GM23338 (cell line): ENCODE results near the gene INPP4B. TPM values are rescaled to one million over a fixed set of nuclear protein-coding genes. Genes with fewer than 3 reads are reported as not detected.

ENCODE experiments used
- ATAC-seq: fragments of 200-7000 bp; cut with Tn5 transposase; 3 replicates; pipeline ENCODE4 v1.9.1; 2020
- DNase-seq: peaks from one replicate; pipeline ENCODE4 v3.0.0-alpha.2; 2015; ENCODE audit warnings: low spot score
- H2AFZ ChIP-seq: fragments of 200-600 bp; sonication (generic); 2 replicates; pipeline ENCODE4 v1.8.0; 2016; ENCODE audit warnings: antibody characterized with exemption, mild to moderate bottlenecking, moderate library complexity
- H3F3A ChIP-seq: fragments of 200-600 bp; sonication (generic); replicated peaks from 2 replicates; pipeline ENCODE4 v1.8.0; 2017; ENCODE audit warnings: antibody characterized with exemption, mixed run types, low read depth
- H3K27ac ChIP-seq: fragments of 200-600 bp; sonication (generic); 2 replicates; pipeline ENCODE4 v1.6.1; 2016; ENCODE audit warnings: low read depth
- H3K27me3 ChIP-seq: fragments of 200-600 bp; sonication (generic); 2 replicates; pipeline ENCODE4 v1.8.0; 2016; ENCODE audit warnings: mild to moderate bottlenecking, mixed run types, moderate library complexity; ENCODE audit not compliant: insufficient read depth
- H3K36me3 ChIP-seq: fragments of 200-600 bp; sonication (generic); 2 replicates; pipeline ENCODE4 v1.8.0; 2016; ENCODE audit warnings: mild to moderate bottlenecking; ENCODE audit not compliant: insufficient read depth
- H3K4me1 ChIP-seq: fragments of 200-600 bp; sonication (generic); 2 replicates; pipeline ENCODE4 v1.8.0; 2016; ENCODE audit warnings: mild to moderate bottlenecking, moderate library complexity; ENCODE audit not compliant: insufficient read depth
- H3K4me2 ChIP-seq: fragments of 200-600 bp; sonication (generic); 2 replicates; pipeline ENCODE4 v1.7.1; 2017; ENCODE audit warnings: mixed run types
- H3K4me3 ChIP-seq: fragments of 200-600 bp; sonication (generic); 2 replicates; pipeline ENCODE4 v1.6.1; 2016; ENCODE audit warnings: mixed run types
- H3K79me2 ChIP-seq: fragments of 200-600 bp; sonication (generic); replicated peaks from 2 replicates; pipeline ENCODE4 v1.8.0; 2017; ENCODE audit warnings: mild to moderate bottlenecking; ENCODE audit not compliant: insufficient read depth
- H3K9me2 ChIP-seq: fragments of 200-600 bp; sonication (generic); 2 replicates; pipeline ENCODE4 v1.8.0; 2017; ENCODE audit not compliant: insufficient read depth
- H4K20me1 ChIP-seq: fragments of 200-600 bp; sonication (generic); replicated peaks from 2 replicates; pipeline ENCODE4 v1.8.0; 2017; ENCODE audit warnings: mild to moderate bottlenecking; ENCODE audit not compliant: insufficient read depth
- H3K27ac Mint-ChIP-seq: 2 replicates; pipeline ENCODE4 v1.8.0; 2020; ENCODE audit warnings: inconsistent platforms, mild to moderate bottlenecking, moderate library complexity, mixed read lengths
- H3K27me3 Mint-ChIP-seq: 3 replicates; pipeline ENCODE4 v1.8.0; 2022; ENCODE audit warnings: low read depth, mild to moderate bottlenecking, moderate library complexity, mixed read lengths, inconsistent platforms; ENCODE audit not compliant: insufficient read depth, poor library complexity
- H3K36me3 Mint-ChIP-seq: 3 replicates; pipeline ENCODE4 v1.8.0; 2021; ENCODE audit warnings: low read depth, mild to moderate bottlenecking, inconsistent platforms, moderate library complexity, mixed read lengths
- H3K4me1 Mint-ChIP-seq: 3 replicates; pipeline ENCODE4 v1.8.0; 2020; ENCODE audit warnings: mild to moderate bottlenecking, inconsistent platforms, mixed read lengths
- H3K4me3 Mint-ChIP-seq: 3 replicates; pipeline ENCODE4 v1.8.0; 2021; ENCODE audit warnings: moderate library complexity, mild to moderate bottlenecking, inconsistent platforms, mixed read lengths
- H3K9me3 Mint-ChIP-seq: 3 replicates; pipeline ENCODE4 v1.8.0; 2020; ENCODE audit warnings: moderate library complexity, mild to moderate bottlenecking, inconsistent platforms, mixed read lengths
- CREB1 ChIP-seq: fragments of 250-450 bp; sonication (Bioruptor Pico); IDR thresholded peaks from 2 replicates; pipeline ENCODE4 v1.5.0; 2020; ENCODE audit warnings: low read depth, mild to moderate bottlenecking, moderate library complexity
- EZH2 ChIP-seq: fragments of 200-600 bp; sonication (generic); IDR thresholded peaks from one replicate; pipeline ENCODE4 v1.8.0; 2017; ENCODE audit warnings: antibody characterized with exemption, mild to moderate bottlenecking, low read depth; ENCODE audit not compliant: unreplicated experiment
- EZH2phosphoT487 ChIP-seq: fragments of 200-600 bp; sonication (generic); IDR thresholded peaks from one replicate; pipeline ENCODE4 v1.8.1; 2018; ENCODE audit warnings: antibody characterized with exemption; ENCODE audit not compliant: unreplicated experiment
- JUNB ChIP-seq: IDR thresholded peaks from one replicate; pipeline ENCODE4 v1.6.1; 2016; ENCODE audit warnings: antibody characterized with exemption; ENCODE audit not compliant: unreplicated experiment
- NANOG ChIP-seq: IDR thresholded peaks from 2 replicates; pipeline ENCODE4 v1.6.1; 2016; ENCODE audit warnings: antibody characterized with exemption, borderline replicate concordance
- POLR2AphosphoS5 ChIP-seq: IDR thresholded peaks from 2 replicates; pipeline ENCODE4 v1.6.1; 2016; ENCODE audit warnings: antibody characterized with exemption, low read depth
- STAT1 ChIP-seq: IDR thresholded peaks from one replicate; pipeline ENCODE4 v1.6.1; 2016; ENCODE audit warnings: antibody characterized with exemption; ENCODE audit not compliant: unreplicated experiment
- ZNF114 ChIP-seq: fragments of 250-450 bp; sonication (Bioruptor Pico); IDR thresholded peaks from 2 replicates; pipeline ENCODE4 v1.5.0; 2020; ENCODE audit warnings: mild to moderate bottlenecking, moderate library complexity
- ZNF331 ChIP-seq: fragments of 250-450 bp; sonication (Bioruptor Pico); IDR thresholded peaks from 2 replicates; pipeline ENCODE4 v1.5.0; 2020; ENCODE audit warnings: low read depth, mild to moderate bottlenecking, moderate library complexity
- polyA plus RNA-seq: library from polyadenylated mRNA; unstranded; fragments of >200 nt; fragmentation: Nextera tagmentation; extraction: Ambion mirVana; gene quantifications from 2 replicates; pipeline ENCODE4 v1.2.1, GENCODE V29; 2016
- total RNA-seq: library from RNA; depleted of rRNA; stranded (reverse); fragments of >200 nt; shearing (Covaris generic); gene quantifications from 2 replicates; pipeline ENCODE4 v1.2.3, GENCODE V29; 2014
- TF ChIP-seq, protein P1 (sequence below): fragments of 250-450 bp; sonication (Bioruptor Pico); IDR thresholded peaks from 2 replicates; pipeline ENCODE4 v1.5.0; 2020; ENCODE audit warnings: mild to moderate bottlenecking, moderate library complexity
- TF ChIP-seq, protein P2 (sequence below): IDR thresholded peaks from one replicate; pipeline ENCODE4 v1.6.1; 2018; ENCODE audit warnings: antibody characterized with exemption; ENCODE audit not compliant: unreplicated experiment
- TF ChIP-seq, protein P3 (sequence below): IDR thresholded peaks from 2 replicates; pipeline ENCODE4 v1.6.1; 2016; ENCODE audit warnings: antibody characterized with exemption
- TF ChIP-seq, protein P4 (sequence below), 2 experiments: fragments of 200-600 bp in 1 of 2; sonication (generic) in 1 of 2; conservative IDR thresholded peaks; 2 replicates each; pipeline versions ENCODE4 v1.5.1 to v1.6.1; 2016 to 2017; ENCODE audit warnings: antibody characterized with exemption in 2 of 2, low read depth in 2 of 2, mild to moderate bottlenecking in 2 of 2, moderate library complexity in 1 of 2

INPP4B gene
- total and polyA plus RNA-seq, 2 experiments from 2014 or later = 0.11 to 0.14 TPM

DNA sequence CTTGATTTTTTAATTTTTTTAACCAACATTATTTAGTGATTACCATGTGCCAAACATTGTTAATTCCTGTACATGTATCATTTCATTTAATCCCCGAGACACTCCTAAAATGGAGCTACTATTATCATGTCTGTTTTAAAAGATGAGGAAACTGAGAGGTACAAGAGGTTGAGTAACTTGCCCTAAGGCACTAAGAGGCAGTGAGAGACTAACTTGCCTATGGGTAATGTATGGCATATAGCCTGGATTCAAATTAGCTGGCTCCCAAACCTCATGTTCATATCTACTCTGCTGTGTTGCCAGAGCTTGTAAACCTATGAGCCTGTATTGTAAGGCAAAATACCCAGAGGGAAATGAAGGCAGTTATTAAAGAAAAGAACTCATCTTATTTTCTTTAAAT is 766.1 kb downstream of the INPP4B start:
- no peak overlapping the region for H3K4me3 Mint-ChIP-seq
- TF ChIP-seq, protein P1, sequence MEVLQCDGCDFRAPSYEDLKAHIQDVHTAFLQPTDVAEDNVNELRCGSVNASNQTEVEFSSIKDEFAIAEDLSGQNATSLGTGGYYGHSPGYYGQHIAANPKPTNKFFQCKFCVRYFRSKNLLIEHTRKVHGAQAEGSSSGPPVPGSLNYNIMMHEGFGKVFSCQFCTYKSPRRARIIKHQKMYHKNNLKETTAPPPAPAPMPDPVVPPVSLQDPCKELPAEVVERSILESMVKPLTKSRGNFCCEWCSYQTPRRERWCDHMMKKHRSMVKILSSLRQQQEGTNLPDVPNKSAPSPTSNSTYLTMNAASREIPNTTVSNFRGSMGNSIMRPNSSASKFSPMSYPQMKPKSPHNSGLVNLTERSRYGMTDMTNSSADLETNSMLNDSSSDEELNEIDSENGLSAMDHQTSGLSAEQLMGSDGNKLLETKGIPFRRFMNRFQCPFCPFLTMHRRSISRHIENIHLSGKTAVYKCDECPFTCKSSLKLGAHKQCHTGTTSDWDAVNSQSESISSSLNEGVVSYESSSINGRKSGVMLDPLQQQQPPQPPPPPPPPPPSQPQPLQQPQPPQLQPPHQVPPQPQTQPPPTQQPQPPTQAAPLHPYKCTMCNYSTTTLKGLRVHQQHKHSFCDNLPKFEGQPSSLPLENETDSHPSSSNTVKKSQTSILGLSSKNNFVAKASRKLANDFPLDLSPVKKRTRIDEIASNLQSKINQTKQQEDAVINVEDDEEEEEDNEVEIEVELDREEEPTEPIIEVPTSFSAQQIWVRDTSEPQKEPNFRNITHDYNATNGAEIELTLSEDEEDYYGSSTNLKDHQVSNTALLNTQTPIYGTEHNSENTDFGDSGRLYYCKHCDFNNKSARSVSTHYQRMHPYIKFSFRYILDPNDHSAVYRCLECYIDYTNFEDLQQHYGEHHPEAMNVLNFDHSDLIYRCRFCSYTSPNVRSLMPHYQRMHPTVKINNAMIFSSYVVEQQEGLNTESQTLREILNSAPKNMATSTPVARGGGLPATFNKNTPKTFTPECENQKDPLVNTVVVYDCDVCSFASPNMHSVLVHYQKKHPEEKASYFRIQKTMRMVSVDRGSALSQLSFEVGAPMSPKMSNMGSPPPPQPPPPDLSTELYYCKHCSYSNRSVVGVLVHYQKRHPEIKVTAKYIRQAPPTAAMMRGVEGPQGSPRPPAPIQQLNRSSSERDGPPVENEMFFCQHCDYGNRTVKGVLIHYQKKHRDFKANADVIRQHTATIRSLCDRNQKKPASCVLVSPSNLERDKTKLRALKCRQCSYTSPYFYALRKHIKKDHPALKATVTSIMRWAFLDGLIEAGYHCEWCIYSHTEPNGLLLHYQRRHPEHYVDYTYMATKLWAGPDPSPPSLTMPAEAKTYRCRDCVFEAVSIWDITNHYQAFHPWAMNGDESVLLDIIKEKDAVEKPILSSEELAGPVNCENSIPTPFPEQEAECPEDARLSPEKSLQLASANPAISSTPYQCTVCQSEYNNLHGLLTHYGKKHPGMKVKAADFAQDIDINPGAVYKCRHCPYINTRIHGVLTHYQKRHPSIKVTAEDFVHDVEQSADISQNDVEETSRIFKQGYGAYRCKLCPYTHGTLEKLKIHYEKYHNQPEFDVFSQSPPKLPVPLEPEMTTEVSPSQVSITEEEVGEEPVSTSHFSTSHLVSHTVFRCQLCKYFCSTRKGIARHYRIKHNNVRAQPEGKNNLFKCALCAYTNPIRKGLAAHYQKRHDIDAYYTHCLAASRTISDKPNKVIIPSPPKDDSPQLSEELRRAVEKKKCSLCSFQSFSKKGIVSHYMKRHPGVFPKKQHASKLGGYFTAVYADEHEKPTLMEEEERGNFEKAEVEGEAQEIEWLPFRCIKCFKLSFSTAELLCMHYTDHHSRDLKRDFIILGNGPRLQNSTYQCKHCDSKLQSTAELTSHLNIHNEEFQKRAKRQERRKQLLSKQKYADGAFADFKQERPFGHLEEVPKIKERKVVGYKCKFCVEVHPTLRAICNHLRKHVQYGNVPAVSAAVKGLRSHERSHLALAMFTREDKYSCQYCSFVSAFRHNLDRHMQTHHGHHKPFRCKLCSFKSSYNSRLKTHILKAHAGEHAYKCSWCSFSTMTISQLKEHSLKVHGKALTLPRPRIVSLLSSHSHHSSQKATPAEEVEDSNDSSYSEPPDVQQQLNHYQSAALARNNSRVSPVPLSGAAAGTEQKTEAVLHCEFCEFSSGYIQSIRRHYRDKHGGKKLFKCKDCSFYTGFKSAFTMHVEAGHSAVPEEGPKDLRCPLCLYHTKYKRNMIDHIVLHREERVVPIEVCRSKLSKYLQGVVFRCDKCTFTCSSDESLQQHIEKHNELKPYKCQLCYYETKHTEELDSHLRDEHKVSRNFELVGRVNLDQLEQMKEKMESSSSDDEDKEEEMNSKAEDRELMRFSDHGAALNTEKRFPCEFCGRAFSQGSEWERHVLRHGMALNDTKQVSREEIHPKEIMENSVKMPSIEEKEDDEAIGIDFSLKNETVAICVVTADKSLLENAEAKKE = no peak
- TF ChIP-seq JUNB = no peak
- TF ChIP-seq, protein P2, sequence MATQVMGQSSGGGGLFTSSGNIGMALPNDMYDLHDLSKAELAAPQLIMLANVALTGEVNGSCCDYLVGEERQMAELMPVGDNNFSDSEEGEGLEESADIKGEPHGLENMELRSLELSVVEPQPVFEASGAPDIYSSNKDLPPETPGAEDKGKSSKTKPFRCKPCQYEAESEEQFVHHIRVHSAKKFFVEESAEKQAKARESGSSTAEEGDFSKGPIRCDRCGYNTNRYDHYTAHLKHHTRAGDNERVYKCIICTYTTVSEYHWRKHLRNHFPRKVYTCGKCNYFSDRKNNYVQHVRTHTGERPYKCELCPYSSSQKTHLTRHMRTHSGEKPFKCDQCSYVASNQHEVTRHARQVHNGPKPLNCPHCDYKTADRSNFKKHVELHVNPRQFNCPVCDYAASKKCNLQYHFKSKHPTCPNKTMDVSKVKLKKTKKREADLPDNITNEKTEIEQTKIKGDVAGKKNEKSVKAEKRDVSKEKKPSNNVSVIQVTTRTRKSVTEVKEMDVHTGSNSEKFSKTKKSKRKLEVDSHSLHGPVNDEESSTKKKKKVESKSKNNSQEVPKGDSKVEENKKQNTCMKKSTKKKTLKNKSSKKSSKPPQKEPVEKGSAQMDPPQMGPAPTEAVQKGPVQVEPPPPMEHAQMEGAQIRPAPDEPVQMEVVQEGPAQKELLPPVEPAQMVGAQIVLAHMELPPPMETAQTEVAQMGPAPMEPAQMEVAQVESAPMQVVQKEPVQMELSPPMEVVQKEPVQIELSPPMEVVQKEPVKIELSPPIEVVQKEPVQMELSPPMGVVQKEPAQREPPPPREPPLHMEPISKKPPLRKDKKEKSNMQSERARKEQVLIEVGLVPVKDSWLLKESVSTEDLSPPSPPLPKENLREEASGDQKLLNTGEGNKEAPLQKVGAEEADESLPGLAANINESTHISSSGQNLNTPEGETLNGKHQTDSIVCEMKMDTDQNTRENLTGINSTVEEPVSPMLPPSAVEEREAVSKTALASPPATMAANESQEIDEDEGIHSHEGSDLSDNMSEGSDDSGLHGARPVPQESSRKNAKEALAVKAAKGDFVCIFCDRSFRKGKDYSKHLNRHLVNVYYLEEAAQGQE = no peak
- TF ChIP-seq, protein P3, sequence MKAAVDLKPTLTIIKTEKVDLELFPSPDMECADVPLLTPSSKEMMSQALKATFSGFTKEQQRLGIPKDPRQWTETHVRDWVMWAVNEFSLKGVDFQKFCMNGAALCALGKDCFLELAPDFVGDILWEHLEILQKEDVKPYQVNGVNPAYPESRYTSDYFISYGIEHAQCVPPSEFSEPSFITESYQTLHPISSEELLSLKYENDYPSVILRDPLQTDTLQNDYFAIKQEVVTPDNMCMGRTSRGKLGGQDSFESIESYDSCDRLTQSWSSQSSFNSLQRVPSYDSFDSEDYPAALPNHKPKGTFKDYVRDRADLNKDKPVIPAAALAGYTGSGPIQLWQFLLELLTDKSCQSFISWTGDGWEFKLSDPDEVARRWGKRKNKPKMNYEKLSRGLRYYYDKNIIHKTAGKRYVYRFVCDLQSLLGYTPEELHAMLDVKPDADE = no peak
- TF ChIP-seq CREB1 (CRISPR knock-in tag) = no peak
- TF ChIP-seq EZH2phosphoT487 = no peak
- TF ChIP-seq NANOG = no peak
- TF ChIP-seq ZNF114 (CRISPR knock-in tag) = no peak
- TF ChIP-seq STAT1 = no peak
- TF ChIP-seq, protein P4, sequence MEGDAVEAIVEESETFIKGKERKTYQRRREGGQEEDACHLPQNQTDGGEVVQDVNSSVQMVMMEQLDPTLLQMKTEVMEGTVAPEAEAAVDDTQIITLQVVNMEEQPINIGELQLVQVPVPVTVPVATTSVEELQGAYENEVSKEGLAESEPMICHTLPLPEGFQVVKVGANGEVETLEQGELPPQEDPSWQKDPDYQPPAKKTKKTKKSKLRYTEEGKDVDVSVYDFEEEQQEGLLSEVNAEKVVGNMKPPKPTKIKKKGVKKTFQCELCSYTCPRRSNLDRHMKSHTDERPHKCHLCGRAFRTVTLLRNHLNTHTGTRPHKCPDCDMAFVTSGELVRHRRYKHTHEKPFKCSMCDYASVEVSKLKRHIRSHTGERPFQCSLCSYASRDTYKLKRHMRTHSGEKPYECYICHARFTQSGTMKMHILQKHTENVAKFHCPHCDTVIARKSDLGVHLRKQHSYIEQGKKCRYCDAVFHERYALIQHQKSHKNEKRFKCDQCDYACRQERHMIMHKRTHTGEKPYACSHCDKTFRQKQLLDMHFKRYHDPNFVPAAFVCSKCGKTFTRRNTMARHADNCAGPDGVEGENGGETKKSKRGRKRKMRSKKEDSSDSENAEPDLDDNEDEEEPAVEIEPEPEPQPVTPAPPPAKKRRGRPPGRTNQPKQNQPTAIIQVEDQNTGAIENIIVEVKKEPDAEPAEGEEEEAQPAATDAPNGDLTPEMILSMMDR (conservative IDR thresholded peaks at IDR 0.05; ENCODE audit: low read depth in 2 of 2) = no peak
- no peak for TF ChIP-seq EZH2
- no peak for TF ChIP-seq ZNF331 (CRISPR knock-in tag)
- TF ChIP-seq POLR2AphosphoS5 = no peak
- no peaks in the 10 kb centered on the region for H3K4me1 ChIP-seq
- no peaks in the 10 kb centered on the region for H3K36me3 Mint-ChIP-seq
- no peaks in the 10 kb centered on the region for H3K4me1 Mint-ChIP-seq
- no peak overlapping the region for H3K27ac ChIP-seq
- no peaks in the 10 kb centered on the region for H3F3A ChIP-seq
- H3K27ac Mint-ChIP-seq = no peak overlapping the region
- H3K9me2 ChIP-seq = no peaks in the 10 kb centered on the region
- no peaks in the 10 kb centered on the region for H3K36me3 ChIP-seq
- no peak overlapping the region for H3K4me2 ChIP-seq
- DNase-seq (no peak), ATAC-seq (no peak)
- H3K9me3 Mint-ChIP-seq = no peaks in the 10 kb centered on the region
- no peak overlapping the region for H2AFZ ChIP-seq
- no peaks in the 10 kb centered on the region for H3K27me3 ChIP-seq
- H3K27me3 Mint-ChIP-seq = no peaks in the 10 kb centered on the region
- no peaks in the 10 kb centered on the region for H4K20me1 ChIP-seq
- H3K79me2 ChIP-seq = no peaks in the 10 kb centered on the region
- no peak overlapping the region for H3K4me3 ChIP-seq
